HG03558 (cell line): ENCODE measurements around the gene IL36G.

Experiments used
- ATAC-seq: cut with Tn5 transposase; IDR thresholded peaks from one replicate; pipeline ENCODE4 v1.9.1; 2021; ENCODE audit warnings: moderate number of reproducible peaks; ENCODE audit not compliant: unreplicated experiment; ENCODE audit errors: extremely low read depth

IL36G gene

GRCh38 chr2:112967023-112967422, 10.8 kb upstream of the IL36G start:
- no peak for ATAC-seq

- no peak for ATAC-seq
Measured at GRCh38 chr2:112972423-112973086, 5.3 kb upstream of the IL36G start.

- ATAC-seq: no peak
Measured at GRCh38 chr2:112973156-112973555, 4.7 kb upstream of the IL36G start.

- ATAC-seq: no peak
Measured at GRCh38 chr2:112979731-112980130, 1.9 kb downstream of the IL36G start.

GRCh38 chr2:112980537-112980936, 2.7 kb downstream of the IL36G start:
- no peak for ATAC-seq

- ATAC-seq: no peak
Measured at GRCh38 chr2:112985090-112985489, 7.3 kb downstream of the IL36G start.

- no peak for ATAC-seq
Measured at GRCh38 chr2:112989611-112990010, 11.8 kb downstream of the IL36G start.

- ATAC-seq: no peak
Measured at GRCh38 chr2:112993831-112994230, 16.0 kb downstream of the IL36G start.

GRCh38 chr2:112994648-112995047, 16.8 kb downstream of the IL36G start:
- ATAC-seq: no peak

GRCh38 chr2:112995346-112995920, 17.6 kb downstream of the IL36G start:
- ATAC-seq: no peak

- no peak for ATAC-seq
Measured at GRCh38 chr2:112996635-112997034, 18.8 kb downstream of the IL36G start.

GRCh38 chr2:112997151-112997550, 19.3 kb downstream of the IL36G start:
- ATAC-seq: no peak

GRCh38 chr2:113000436-113000835, 22.6 kb downstream of the IL36G start:
- no peak for ATAC-seq

- ATAC-seq: no peak
Measured at GRCh38 chr2:113002677-113003076, 24.9 kb downstream of the IL36G start.

GRCh38 chr2:113005030-113005509, 27.3 kb downstream of the IL36G start, which contains the start of gene IL36A:
IL36A (plus strand) TSS chr2:113005459; CDS start chr2:113005872, 413 bp downstream.
- ATAC-seq: no peak

- ATAC-seq: no peak
Measured at GRCh38 chr2:113007250-113007649, 29.4 kb downstream of the IL36G start.

GRCh38 chr2:113009622-113010021, 31.8 kb downstream of the IL36G start:
- no peak for ATAC-seq

- ATAC-seq: no peak
Measured at GRCh38 chr2:113010088-113010487, 32.3 kb downstream of the IL36G start.

GRCh38 chr2:113011108-113011507, 33.3 kb downstream of the IL36G start:
- ATAC-seq: no peak

GRCh38 chr2:113012436-113013335, 34.9 kb downstream of the IL36G start:
- no peak for ATAC-seq

GRCh38 chr2:113013336-113013661, 35.5 kb downstream of the IL36G start:
- no peak for ATAC-seq
